HFF-Myc (cell line): ENCODE data around the gene FBXW11.
A peak's percentile ranks its signal among the peaks of the same experiment; 100 is the strongest.

Experiments used
- DNase-seq: peaks from one replicate; pipeline ENCODE4 v3.0.0-alpha.2; 2011; ENCODE audit warnings: low read depth; ENCODE audit errors: extremely low read depth
- H3K4me3 ChIP-seq: replicated peaks from 2 replicates; pipeline ENCODE4 v1.5.1; 2011; ENCODE audit warnings: low read depth, mild to moderate bottlenecking, control low read depth, low read length
- TF ChIP-seq, protein P1 (sequence below): IDR thresholded peaks from 2 replicates; pipeline ENCODE4 v1.5.1; 2012; ENCODE audit warnings: mild to moderate bottlenecking, low read depth, low read length, control low read depth; ENCODE audit errors: missing control alignments

FBXW11 gene

DNA sequence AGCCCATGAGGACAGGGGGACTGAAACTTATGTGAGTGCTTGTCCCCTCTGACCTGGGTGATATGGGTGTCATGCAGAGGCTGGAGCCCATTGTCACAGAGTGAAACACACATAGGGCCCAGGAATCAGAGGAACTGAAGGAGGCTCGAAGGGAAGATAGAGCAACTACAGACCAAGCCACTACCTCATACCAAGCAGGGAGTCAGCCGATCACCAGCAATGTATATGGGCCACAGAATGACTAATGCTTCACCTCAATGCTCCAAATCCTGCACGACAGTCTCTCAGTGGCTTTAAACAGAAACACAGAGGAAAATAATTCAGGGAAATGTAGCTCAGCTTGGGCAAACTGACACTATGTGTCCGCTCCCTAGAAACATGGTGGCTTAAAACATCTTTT, 8.9 kb upstream of the FBXW11 start:
- TF ChIP-seq, protein P1, sequence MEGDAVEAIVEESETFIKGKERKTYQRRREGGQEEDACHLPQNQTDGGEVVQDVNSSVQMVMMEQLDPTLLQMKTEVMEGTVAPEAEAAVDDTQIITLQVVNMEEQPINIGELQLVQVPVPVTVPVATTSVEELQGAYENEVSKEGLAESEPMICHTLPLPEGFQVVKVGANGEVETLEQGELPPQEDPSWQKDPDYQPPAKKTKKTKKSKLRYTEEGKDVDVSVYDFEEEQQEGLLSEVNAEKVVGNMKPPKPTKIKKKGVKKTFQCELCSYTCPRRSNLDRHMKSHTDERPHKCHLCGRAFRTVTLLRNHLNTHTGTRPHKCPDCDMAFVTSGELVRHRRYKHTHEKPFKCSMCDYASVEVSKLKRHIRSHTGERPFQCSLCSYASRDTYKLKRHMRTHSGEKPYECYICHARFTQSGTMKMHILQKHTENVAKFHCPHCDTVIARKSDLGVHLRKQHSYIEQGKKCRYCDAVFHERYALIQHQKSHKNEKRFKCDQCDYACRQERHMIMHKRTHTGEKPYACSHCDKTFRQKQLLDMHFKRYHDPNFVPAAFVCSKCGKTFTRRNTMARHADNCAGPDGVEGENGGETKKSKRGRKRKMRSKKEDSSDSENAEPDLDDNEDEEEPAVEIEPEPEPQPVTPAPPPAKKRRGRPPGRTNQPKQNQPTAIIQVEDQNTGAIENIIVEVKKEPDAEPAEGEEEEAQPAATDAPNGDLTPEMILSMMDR = no peak
- H3K4me3 ChIP-seq = no peak overlapping the region
- DNase-seq = no peak

DNA sequence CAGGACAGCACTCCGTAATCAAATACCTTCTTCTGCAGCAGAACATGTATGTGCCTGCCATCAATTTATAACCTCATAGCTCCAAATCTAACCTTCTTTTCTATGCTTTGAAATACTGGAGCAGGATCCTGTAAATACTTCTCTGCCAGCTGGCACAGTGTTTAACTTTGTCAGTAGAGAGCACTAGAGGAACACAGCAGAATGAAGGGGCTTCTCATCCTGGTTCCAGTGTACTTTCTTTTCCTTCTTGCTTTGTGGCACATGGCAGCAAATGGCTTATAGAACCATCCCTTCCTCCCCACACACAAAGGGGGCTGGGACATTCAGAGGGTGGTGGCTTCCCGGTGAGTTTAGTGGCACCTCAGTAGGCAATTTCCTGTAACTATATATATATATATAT, 3.8 kb upstream of the FBXW11 start:
- DNase-seq = no peak
- no peak overlapping the region for H3K4me3 ChIP-seq
- TF ChIP-seq, protein P1 = no peak

DNA sequence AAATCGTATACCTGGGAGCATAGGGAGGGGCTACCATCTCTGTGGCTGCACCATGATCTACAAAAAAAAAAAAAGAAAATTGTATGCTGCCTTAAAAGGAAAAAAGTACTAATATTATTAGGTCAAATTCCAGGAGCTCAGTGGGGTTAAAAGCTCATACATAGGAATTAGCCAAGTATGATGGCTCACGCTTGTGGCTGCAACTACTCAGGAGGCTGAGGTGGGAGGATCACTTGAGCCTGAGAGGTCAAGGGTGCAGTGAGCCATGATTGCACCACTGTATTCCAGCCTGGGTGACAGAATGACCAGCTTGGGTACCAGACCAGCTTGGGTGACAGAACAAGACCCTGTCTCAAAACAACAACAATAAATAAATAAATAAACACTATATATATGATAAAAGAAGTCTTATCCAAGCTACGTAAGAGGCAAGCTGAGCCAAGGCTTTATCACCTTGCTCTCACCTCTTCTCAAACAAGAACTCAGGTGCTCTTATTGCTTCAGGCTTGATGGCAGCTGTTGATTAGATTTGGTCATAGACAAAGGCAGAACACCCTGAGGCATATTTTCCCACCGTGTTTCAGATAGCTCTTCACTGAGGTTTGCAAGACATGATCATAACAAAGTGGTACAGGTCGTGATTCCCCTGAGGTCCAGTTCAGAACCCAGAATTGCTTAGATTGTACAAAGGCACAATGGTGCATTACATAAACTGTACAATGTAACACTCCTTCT, 3.3 kb upstream of the FBXW11 start:
- no peak for DNase-seq
- H3K4me3 ChIP-seq = no peak overlapping the region
- TF ChIP-seq, protein P1 = no peak

DNA sequence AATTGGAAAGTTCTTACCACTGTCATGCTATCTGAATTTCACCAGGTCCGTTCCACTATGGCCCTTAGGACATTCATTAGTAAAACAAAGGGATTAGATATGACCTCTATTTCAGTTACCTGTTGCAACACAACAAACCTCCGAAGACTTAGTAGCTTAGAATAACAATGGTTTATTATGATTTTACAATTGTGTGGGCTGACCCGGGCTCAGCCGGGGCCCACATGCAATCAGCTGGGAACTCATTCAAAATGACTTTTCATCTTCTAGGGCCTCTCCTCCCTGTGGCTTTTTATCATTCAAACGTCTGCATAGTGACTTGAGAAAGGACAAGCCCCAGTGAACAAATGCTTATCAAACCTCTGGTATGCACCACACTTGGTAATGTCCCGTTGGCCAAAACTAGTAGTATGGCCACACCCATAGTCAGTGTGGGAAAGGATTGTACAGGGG, 2.3 kb upstream of the FBXW11 start:
- TF ChIP-seq, protein P1 = no peak
- H3K4me3 ChIP-seq = no peak overlapping the region
- no peak for DNase-seq

DNA sequence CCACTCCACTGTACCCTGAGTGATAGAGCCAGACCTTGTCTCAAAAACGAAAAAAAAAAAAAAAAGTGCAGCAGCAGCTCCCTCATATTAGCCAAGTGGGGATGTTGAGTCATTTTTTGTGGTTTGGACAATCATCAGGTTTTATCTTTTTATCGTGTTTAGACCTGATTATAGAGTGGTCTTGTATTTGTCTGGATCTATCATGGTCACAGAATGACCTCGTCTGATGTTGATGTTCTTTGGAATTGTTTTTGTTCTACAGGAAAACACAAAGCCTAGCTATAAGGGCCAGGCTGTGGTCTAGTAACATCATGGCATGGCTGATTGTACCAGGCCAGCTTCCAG, 1.6 kb upstream of the FBXW11 start:
- no peak for DNase-seq
- no peak overlapping the region; the same call in 1 of the 2 replicates for H3K4me3 ChIP-seq
- TF ChIP-seq, protein P1 = no peak

DNA sequence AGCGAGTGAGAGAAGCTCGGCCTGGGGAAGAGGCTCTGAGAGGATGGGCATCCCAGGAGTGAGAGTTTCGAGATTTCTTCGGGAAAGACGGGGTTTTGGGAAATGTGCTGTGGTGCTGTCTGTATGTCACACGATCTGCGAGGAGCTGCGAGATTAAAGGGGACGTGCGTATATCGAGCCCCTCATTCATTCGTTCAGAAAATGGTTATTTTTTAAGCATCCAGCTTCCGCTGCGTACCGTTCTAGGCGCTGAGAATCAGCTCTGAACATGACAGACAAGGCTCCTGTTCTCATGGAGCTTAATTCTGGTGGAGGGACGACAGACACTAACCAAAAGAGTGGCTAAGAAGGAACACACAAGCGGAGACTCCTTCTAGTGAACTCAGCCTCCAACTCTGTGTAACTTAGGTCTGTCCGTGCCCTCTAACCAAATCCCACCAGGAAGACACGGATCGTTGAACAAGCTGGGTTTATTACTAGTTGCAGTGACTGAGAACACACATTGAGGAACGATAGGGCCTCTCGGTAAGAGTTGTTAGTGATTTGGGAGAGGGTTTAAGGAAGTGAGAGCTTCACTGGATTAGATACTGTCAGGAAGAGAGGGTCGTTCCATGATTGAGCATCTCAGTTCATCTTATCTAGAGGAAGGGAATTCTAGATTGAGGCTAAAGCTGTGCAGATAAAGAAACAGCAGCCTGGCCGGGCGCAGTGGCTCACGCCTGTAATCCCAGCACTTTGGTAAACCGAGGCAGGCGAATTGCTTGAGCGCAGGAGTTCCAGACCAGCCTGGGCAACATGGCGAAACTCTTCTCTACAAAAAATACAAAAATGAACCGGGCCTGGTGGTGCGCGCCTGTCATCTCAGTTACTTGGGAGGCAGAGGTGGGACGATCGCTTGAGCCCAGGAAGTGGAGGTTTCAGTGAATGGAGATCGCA, 1.0 kb upstream of the FBXW11 start:
- TF ChIP-seq, protein P1 = no peak
- H3K4me3 ChIP-seq = peak overlapping the region; percentile 96
- no peak for DNase-seq
